EH (cell line): ENCODE results near the gene NXPE3.
"Not testable (repeated sequence)": the region's sequence is repeated elsewhere in the genome, so short reads cannot be mapped to it uniquely, and the experiment has no call there.

ENCODE experiments used
- DNase-seq: peaks from one replicate; pipeline ENCODE4 v3.0.0-alpha.2; 2015; ENCODE audit warnings: low read depth

NXPE3 gene

DNA sequence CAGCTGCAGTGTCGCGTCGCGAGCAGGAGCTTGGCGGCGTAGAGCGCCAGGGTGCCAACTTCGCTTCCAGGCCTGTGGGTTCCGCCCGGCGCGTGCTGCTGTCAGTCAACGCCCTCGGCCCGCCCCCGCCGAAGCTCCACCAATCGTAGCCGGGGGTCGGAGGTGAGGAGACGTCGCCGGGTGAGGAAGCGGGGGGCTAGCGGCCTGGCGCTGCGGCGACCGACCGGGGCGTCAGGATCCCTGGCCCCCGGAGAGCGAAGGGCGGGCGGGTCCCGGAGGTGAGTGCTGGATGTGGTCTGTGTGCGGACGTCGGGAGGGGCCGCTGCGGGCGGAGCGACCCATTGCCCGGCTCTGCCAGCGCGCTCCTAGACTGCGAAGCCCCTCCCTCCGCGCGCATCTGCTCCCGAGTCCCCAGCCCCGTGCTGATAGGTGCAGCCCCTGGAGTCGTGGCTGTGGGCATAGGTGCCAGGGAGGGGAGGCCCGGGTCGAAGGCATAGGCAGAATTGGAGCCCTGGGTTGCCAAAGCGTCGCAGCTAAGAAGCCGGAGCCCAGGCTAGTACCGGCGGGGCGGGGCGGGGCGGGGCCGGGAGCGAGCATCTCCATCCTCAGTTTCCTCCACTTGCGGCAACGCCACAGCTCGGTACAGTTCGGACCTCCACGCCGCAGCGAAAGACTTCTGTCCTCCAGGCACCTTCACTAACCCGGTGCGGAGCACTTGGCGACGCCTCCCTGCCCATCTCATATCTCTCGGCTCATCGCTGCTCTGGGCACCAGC is at the start of gene NXPE3:
NXPE3 (plus strand) TSS at position 165 of the 775 bp plus-strand sequence. CDS start 6,386 bp downstream, outside the sequence.
- peak; percentile 83 for DNase-seq

DNA sequence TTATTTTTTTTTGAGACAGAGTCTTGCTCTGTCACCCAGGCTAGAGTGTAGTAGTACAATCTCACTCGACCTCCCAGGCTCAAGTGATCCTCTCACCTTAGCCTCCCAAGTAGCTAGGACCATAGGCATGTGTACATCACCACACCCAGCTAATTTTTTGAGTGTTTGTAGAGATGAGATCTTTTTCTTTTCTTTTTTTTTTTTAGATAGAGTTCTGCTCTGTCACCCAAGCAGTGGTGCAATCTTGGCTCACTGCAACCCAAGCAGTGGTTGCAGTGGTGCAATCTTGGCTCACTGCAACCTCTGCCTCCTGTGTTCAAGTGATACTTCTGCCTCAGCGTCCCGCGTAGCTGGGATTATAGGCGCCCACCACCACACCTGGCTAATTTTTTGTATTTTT is 49.4 kb upstream of the NXPE3 start:
- DNase-seq: no peak

DNA sequence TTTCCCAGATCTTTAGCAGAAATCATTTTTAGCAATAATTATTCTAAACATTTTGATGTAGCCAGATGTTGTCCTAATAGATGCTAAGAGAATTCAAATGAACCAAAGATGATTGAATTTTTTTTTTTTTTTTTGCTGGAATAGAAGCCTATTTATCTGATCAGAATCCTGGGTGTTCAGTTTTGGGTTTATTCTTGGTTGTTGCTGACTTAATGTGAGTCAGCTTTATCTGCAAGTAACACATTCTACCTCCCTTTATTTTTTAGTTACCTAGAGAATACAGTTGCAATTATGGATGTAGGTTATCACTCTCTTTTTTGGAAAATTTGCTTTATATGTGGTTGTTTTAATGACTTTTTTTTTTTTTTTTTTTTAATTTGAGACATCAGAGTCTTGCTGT is 48.2 kb upstream of the NXPE3 start:
- DNase-seq: no peak

DNA sequence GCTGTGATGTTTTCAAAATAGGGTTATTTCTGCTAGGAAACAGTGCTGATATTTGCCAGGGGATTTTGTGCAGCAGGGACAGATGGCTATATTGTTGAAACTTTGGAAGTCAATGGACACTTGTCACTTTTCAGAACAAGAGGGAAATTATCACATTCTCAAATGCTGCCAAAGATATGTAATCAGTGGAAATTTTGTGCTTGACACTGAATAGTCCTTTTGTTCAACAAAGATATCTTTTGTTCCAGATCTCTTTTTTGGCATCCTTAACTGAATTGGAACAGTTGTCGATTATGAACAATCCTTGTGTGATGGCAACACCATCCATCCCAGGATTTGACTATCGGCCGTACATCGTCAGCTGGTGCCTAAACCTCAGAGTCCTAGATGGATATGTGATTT is 46.8 kb upstream of the NXPE3 start:
- DNase-seq: no peak

- no peak for DNase-seq
Observed at GRCh38 chr3:101735833-101736232, 43.2 kb upstream of the NXPE3 start.

DNA sequence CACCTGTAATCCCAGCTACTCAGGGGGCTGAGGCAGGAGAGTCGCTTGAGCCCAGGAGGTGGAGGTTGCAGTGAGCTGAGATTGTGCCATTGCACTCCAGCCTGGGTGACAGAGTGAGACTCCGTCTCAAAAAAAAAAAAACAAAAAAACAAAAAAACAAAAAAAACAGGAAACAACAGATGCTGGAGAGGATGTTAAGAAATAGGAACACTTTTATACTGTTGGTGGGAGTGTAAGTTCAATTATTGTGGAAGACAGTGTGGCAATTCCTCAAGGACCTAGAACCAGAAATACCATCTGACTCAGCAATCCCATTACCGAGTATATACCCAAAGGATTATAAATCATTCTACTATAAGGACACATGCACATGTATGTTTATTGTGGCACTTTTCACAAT is 37.1 kb upstream of the NXPE3 start:
- DNase-seq: not testable (repeated sequence)

- no peak for DNase-seq
Observed at GRCh38 chr3:101744811-101745210, 34.2 kb upstream of the NXPE3 start.

DNA sequence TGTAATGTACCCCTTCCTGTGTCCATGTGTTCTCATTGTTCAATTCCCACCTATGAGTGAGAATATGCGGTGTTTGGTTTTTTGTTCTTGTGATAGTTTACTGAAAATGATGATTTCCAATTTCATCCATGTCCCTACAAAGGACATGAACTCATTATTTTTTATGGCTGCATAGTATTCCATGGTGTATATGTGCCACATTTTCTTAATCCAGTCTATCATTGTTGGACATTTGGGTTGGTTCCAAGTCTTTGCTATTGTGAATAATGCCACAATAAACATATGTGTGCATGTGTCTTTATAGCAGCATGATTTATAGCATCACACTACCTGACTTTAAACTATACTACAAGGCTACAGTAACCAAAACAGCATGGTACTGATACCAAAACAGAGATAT is 33.1 kb upstream of the NXPE3 start:
- DNase-seq: not testable (repeated sequence)

GRCh38 chr3:101753386-101754113 is 25.5 kb upstream of the NXPE3 start:
- DNase-seq: not testable (repeated sequence)

DNA sequence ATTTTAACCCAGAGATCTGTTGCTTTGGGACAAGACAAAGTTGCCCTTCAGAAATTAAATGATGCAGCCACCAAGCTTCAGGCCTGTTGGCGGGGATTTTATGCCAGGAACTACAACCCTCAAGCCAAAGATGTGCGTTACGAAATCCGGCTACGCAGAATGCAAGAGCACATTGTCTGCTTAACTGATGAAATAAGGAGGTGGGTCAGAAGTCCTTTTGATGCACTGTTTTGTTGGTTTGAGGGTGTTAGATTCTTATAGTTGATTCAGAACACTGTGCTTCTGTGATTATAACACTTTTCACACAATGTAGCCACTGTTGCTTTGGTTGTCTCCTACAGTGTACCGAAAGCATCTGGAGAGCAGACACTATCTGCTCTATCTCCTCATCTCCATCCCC is 20.8 kb upstream of the NXPE3 start:
- DNase-seq: no peak

GRCh38 chr3:101762041-101762646 is 16.9 kb upstream of the NXPE3 start:
- peak; percentile 21 for DNase-seq

DNA sequence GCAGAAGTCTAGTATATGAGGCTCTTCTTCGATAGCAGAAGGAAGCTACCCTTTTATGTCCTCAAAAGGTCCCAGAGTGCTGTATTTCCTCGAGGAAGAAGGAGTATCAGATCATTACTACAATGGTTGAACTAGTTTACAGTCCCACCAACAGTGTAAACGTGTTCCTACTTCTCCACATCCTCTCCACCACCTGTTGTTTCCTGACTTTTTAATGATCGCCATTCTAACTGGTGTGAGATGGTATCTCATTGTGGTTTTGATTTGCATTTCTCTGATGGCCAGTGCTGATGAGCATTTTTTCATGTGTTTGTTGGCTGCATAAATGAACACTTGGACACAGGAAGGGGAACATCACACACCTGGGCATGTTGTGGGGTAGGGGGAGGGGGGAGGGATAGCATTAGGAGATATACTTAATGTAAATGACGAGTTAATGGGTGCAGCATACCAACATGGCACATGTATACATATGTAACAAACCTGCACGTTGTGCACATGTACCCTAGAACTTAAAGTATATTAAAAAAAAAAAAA is 1.2 kb upstream of the NXPE3 start:
- DNase-seq: not testable (repeated sequence)

DNA sequence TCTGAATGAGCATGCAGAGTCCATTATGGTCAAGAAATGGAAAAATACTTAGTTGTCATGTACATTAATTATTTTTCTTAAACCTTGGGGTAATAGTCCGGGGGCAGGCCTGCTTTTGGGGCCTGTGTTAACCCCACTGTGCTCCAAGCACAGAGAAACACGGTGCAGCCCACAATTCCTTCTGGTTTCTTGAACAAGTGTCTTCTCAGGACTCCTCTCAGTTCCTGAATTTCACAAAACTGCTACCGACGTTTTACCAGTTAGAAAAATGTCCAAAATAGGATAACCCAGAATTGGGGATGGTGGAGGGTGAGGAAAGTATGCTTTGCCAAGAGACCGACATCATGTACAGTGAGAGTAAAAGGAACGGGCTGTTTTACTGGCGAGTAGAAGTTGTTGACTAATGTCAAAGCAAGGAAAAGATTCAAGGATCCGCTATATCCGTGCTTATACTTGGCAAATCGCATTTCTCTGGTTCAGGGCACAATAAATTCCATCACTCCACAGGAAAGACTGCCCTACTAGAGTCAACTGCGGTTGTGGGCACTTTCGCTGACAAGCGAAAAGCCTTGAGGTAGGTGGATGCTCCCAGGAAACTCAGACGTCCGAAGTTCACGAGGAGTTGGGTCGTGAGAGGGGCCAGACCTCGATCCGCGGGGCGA is 495 bp upstream of the NXPE3 start:
- no peak for DNase-seq

- peak; percentile 57 for DNase-seq
Observed at GRCh38 chr3:101779822-101780381, 891 bp downstream of the NXPE3 start.

- peak; percentile 88 for DNase-seq
Observed at GRCh38 chr3:101780661-101781060, 1.6 kb downstream of the NXPE3 start.

DNA sequence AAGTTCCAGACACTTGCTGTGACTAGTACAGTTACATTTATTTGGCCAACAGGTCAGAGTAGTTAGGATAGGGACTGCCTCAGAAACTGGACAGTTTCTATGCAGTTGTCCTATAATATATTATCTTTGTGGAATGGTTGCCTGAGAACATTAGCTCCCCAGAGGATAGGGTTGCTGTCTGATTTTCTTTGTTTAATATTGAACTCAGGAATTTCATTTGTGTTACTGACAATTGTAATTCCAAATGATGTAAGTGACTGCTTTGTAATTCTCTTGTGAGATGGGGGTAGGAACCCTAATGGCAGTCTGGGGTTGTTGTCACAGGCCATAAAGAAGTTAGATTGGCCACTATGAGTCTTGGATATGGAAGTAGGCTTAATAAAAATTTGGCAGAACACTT is 2.2 kb downstream of the NXPE3 start:
- peak; percentile 6 for DNase-seq

- DNase-seq: no peak
Observed at GRCh38 chr3:101784855-101785613, 6.0 kb downstream of the NXPE3 start.

DNA sequence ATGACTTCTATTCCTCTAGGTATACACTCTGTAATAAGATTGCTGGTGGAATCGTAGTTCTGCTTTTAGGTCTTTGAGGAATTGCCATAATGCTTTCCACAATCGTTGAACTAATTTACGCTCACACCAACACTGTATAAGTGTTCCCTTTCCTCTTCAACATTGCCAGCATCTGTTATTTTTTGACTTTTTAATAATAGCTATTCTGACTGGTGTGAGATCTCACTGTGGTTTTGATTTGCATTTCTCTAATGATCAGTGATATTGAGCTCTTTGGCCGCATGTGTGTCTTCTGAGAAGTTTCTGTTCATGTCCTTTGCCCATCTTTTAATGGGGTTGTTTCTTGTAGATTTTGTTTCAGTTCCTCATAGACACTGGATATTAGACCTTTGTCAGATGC is 12.8 kb downstream of the NXPE3 start:
- DNase-seq: no peak

- DNase-seq: peak; percentile 27
Observed at GRCh38 chr3:101796077-101796680, 17.2 kb downstream of the NXPE3 start.

DNA sequence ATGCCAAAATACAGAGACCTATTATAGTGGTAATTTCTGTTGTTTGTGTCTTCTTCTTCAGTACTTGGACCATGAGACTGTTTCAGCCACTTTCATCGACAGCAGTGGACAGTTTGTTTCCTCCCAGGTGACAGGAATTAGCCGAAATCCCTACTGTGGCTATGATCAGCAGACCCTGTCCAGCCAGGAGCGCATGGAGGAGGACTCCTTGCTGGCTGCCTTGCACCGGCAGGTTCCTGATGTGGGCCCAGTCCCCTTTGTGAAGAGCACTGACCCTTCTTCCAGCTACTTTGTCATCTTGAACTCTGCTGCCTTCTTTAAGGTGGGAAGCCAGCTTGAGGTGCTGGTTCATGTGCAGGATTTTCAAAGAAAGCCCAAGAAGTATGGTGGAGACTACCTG is 22.2 kb downstream of the NXPE3 start:
- no peak for DNase-seq

GRCh38 chr3:101802179-101802578 is 23.2 kb downstream of the NXPE3 start:
- no peak for DNase-seq
